ENCODE data around the gene AGAP5.
"Not testable (repeated sequence)": the region's sequence is repeated elsewhere in the genome, so short reads cannot be mapped to it uniquely, and the experiment has no call there.

AGAP5 gene

GRCh38 chr10:73734028-73734720 lies 36.3 kb upstream of the AGAP5 start:
- Histone ChIP-seq H4K20me1 (peaks cover 0 to 13% (median 7%) of the 10 kb centered on the region in 11 experiments; a peak in 13 of 22 replicates), H3K4me3 (no peak overlapping the region), H3K27me3 (no peaks in the 10 kb centered on the region), H3K4me1 (peaks cover 12 to 29% (median 18%) of the 10 kb centered on the region in 10 experiments), H3K4me2 (peak overlapping the region in 3 of 11 experiments; percentile 1 to 44 (median 37); a peak in 2 of 22 replicates), H3K9ac (peak overlapping the region in 2 of 11 experiments; percentile 5 to 48; a peak in 2 of 22 replicates), H3K9me3 (replicated peaks in 1 of 11) (no peaks in the 10 kb centered on the region), H3K36me3 (peaks cover 40 to 73% (median 52%) of the 10 kb centered on the region in 11 experiments), H3K27ac (no peak overlapping the region)
- no peak for TF ChIP-seq Cebpa-rat (IDR thresholded peaks at IDR 0.05)

GRCh38 chr10:73732931-73733623 lies 35.2 kb upstream of the AGAP5 start:
- H3K27ac ChIP-seq, result no peak overlapping the region
- peaks cover 39 to 72% (median 53%) of the 10 kb centered on the region in 11 experiments for H3K36me3 ChIP-seq
- peaks cover 12 to 40% (median 22%) of the 10 kb centered on the region in 10 experiments for H3K4me1 ChIP-seq
- peaks cover 0 to 13% (median 7%) of the 10 kb centered on the region in 11 experiments; a peak in 13 of 22 replicates for H4K20me1 ChIP-seq
- H3K4me2 ChIP-seq, result no peak overlapping the region
- no peak overlapping the region for H3K4me3 ChIP-seq
- H3K9me3 ChIP-seq (replicated peaks in 1 of 11), result no peaks in the 10 kb centered on the region
- TF ChIP-seq Cebpa-rat (IDR thresholded peaks at IDR 0.05), result no peak
- no peak overlapping the region for H3K9ac ChIP-seq
- H3K27me3 ChIP-seq, result no peaks in the 10 kb centered on the region

GRCh38 chr10:73732426-73732825 lies 34.5 kb upstream of the AGAP5 start:
- Histone ChIP-seq H3K4me1 (peaks cover 12 to 41% (median 22%) of the 10 kb centered on the region in 10 experiments), H3K27me3 (no peaks in the 10 kb centered on the region), H3K9me3 (replicated peaks in 1 of 11) (no peaks in the 10 kb centered on the region), H4K20me1 (peaks cover 0 to 13% (median 7%) of the 10 kb centered on the region in 11 experiments; a peak in 13 of 22 replicates), H3K36me3 (peaks cover 37 to 72% (median 55%) of the 10 kb centered on the region in 11 experiments), H3K27ac (no peak overlapping the region), H3K4me3 (no peak overlapping the region), H3K4me2 (peak overlapping the region in 2 of 11 experiments; percentile 90 to 91; a peak in 2 of 22 replicates), H3K9ac (no peak overlapping the region)
- no peak for TF ChIP-seq Cebpa-rat (IDR thresholded peaks at IDR 0.05)

GRCh38 chr10:73731588-73732375 lies 33.9 kb upstream of the AGAP5 start:
- no peaks in the 10 kb centered on the region for H3K27me3 ChIP-seq
- no peak for TF ChIP-seq Cebpa-rat (IDR thresholded peaks at IDR 0.05)
- no peaks in the 10 kb centered on the region for H3K9me3 ChIP-seq (replicated peaks in 1 of 11)
- H3K4me3 ChIP-seq, result peak overlapping the region; percentile 64 to 95 (median 78); a peak in 18 of 20 replicates
- H3K36me3 ChIP-seq, result peaks cover 38 to 72% (median 57%) of the 10 kb centered on the region in 11 experiments
- H3K4me1 ChIP-seq, result peaks cover 12 to 41% (median 22%) of the 10 kb centered on the region in 10 experiments
- peak overlapping the region; percentile 76 to 96 (median 88) for H3K4me2 ChIP-seq
- H4K20me1 ChIP-seq, result peaks cover 0 to 13% (median 7%) of the 10 kb centered on the region in 11 experiments; a peak in 12 of 22 replicates
- H3K9ac ChIP-seq, result peak overlapping the region; percentile 85 to 96 (median 92); a peak in 21 of 22 replicates
- H3K27ac ChIP-seq, result peak overlapping the region in 4 of 11 experiments; percentile 84 to 92 (median 86); a peak in 8 of 22 replicates

- Histone ChIP-seq H3K9ac (peak overlapping the region; percentile 85 to 96 (median 92)), H3K36me3 (peaks cover 47 to 72% (median 65%) of the 10 kb centered on the region in 11 experiments), H3K9me3 (replicated peaks in 1 of 11) (no peaks in the 10 kb centered on the region), H4K20me1 (peaks cover 0 to 13% (median 7%) of the 10 kb centered on the region in 11 experiments; a peak in 12 of 22 replicates), H3K4me3 (peak overlapping the region; percentile 64 to 95 (median 78)), H3K27me3 (no peaks in the 10 kb centered on the region), H3K4me1 (peaks cover 12 to 41% (median 22%) of the 10 kb centered on the region in 10 experiments), H3K4me2 (peak overlapping the region; percentile 76 to 96 (median 91)), H3K27ac (peak overlapping the region; percentile 83 to 95 (median 88))
- TF ChIP-seq Cebpa-rat (IDR thresholded peaks at IDR 0.05), result no peak
Measured at GRCh38 chr10:73730153-73730906, 32.4 kb upstream of the AGAP5 start.

- H3K4me1 ChIP-seq, result peaks cover 12 to 39% (median 22%) of the 10 kb centered on the region in 10 experiments
- H3K4me2 ChIP-seq, result peak overlapping the region; percentile 60 to 95 (median 88)
- H3K9me3 ChIP-seq (replicated peaks in 1 of 11); H3K27me3 ChIP-seq: not testable (repeated sequence)
- peaks cover 49 to 72% (median 65%) of the 10 kb centered on the region in 11 experiments for H3K36me3 ChIP-seq
- H3K27ac ChIP-seq, result peak overlapping the region; percentile 83 to 95 (median 88)
- peaks cover 0 to 11% (median 6%) of the 10 kb centered on the region in 11 experiments; a peak in 12 of 22 replicates for H4K20me1 ChIP-seq
- H3K4me3 ChIP-seq, result peak overlapping the region; percentile 64 to 95 (median 78)
- peak overlapping the region; percentile 85 to 96 (median 92) for H3K9ac ChIP-seq
Measured at GRCh38 chr10:73729781-73730152, 31.9 kb upstream of the AGAP5 start.

- H3K4me3 ChIP-seq, result no peak overlapping the region
- peaks cover 0 to 45% (median 5%) of the 10 kb centered on the region in 10 experiments; a peak in 12 of 20 replicates for H3K4me1 ChIP-seq
- no peaks in the 10 kb centered on the region for H3K9me3 ChIP-seq (replicated peaks in 1 of 11)
- no peak overlapping the region for H3K9ac ChIP-seq
- TF ChIP-seq Cebpa-rat (IDR thresholded peaks at IDR 0.05), result no peak
- no peaks in the 10 kb centered on the region for H3K27me3 ChIP-seq
- H3K27ac ChIP-seq, result no peak overlapping the region
- H3K36me3 ChIP-seq, result peaks cover 46 to 99% (median 88%) of the 10 kb centered on the region in 11 experiments
- H4K20me1 ChIP-seq, result no peaks in the 10 kb centered on the region
- no peak overlapping the region for H3K4me2 ChIP-seq
Measured at GRCh38 chr10:73723516-73723915, 25.6 kb upstream of the AGAP5 start.

GRCh38 chr10:73720561-73720960 lies 22.7 kb upstream of the AGAP5 start:
- peak overlapping the region in 3 of 11 experiments; percentile 78 to 93 (median 92); a peak in 7 of 22 replicates for H3K4me2 ChIP-seq
- H3K4me1 ChIP-seq, result peaks cover 12 to 67% (median 21%) of the 10 kb centered on the region in 10 experiments
- H3K27me3 ChIP-seq; H4K20me1 ChIP-seq; H3K9me3 ChIP-seq (replicated peaks in 1 of 11): not testable (repeated sequence)
- peak overlapping the region in 4 of 11 experiments; percentile 50 to 77 (median 70); a peak in 9 of 22 replicates for H3K9ac ChIP-seq
- H3K36me3 ChIP-seq, result peaks cover 42 to 95% (median 76%) of the 10 kb centered on the region in 11 experiments
- H3K27ac ChIP-seq, result peak overlapping the region in 5 of 11 experiments; percentile 11 to 83 (median 79); a peak in 9 of 22 replicates
- peak overlapping the region in 3 of 10 experiments; percentile 12 to 31 (median 21); a peak in 2 of 20 replicates for H3K4me3 ChIP-seq

Measured in BLaER1 treated with 17β-estradiol and CSF1 and Interleukin-3, amounts not matched to agents 10 nM and 100 nM (cell line).